HCT116 (cell line): Measurements from ENCODE around the gene KIRREL3. TPM values are rescaled to one million over a fixed set of nuclear protein-coding genes. Genes with fewer than 3 reads are reported as not detected.

Source experiments
- ATAC-seq: fragments of 200-7000 bp; cut with Tn5 transposase; 2 replicates; pipeline ENCODE4 v1.9.1; 2020; ENCODE audit warnings: mild to moderate bottlenecking, moderate library complexity
- BruUV-seq: library from RNA; stranded (reverse); fragments of 400-500 nt; replicated peaks from 2 replicates; lab custom pipeline; 2021; lab: Mats Ljungman, UMichigan
- CTCF ChIA-PET: fragments of 300-600 bp; sonication (Branson Sonifier 250); formaldehyde crosslinking; loops from one replicate; lab custom pipeline; 2021; ENCODE audit warnings: antibody characterized with exemption; lab: Charles Lee
- POLR2A ChIA-PET: fragments of 300-600, 350-600 bp; sonication (Branson Sonifier 250); formaldehyde crosslinking; loops from one replicate; lab custom pipeline; 2021; ENCODE audit warnings: antibody characterized with exemption; lab: Charles Lee
- RAD21 ChIA-PET, 2 experiments: fragments of 300-600 bp; sonication (Branson Sonifier 250); formaldehyde crosslinking; loops; one replicate each; lab custom pipeline; 2023; ENCODE audit warnings: low total read pairs in 2 of 2; ENCODE audit not compliant: uncharacterized antibody in 2 of 2, unreplicated experiment in 2 of 2, low non-redundant PET in 1 of 2; lab: Charles Lee
- DNase-seq: peaks from one replicate; pipeline ENCODE4 v3.0.0-alpha.2; 2010; ENCODE audit warnings: low read depth, low spot score
- H2AFZ ChIP-seq: fragments of 200-600 bp; shearing (Covaris generic), sonication (generic); 2 replicates; pipeline ENCODE4 v1.6.1; 2017; ENCODE audit warnings: low read depth, mixed run types, mixed read lengths, antibody characterized with exemption, low read length; ENCODE audit not compliant: poor library complexity, severe bottlenecking
- H3K27ac ChIP-seq: 2 replicates; pipeline ENCODE4 v1.5.1; 2012; ENCODE audit warnings: low read depth, low read length
- H3K27me3 ChIP-seq: fragments of 200-600 bp; sonication (generic); 2 replicates; pipeline ENCODE4 v1.6.1; 2016; ENCODE audit warnings: mixed run types, low read length, mixed read lengths; ENCODE audit not compliant: insufficient read depth
- H3K36me3 ChIP-seq, 2 experiments: fragments of 200-500 bp in 1 of 2; fragments of 200-600 bp in 1 of 2; sonication (Bioruptor generic) in 1 of 2; sonication (generic) in 1 of 2; 2 replicates each; pipeline versions ENCODE4 v1.5.1 to v1.6.1; 2014 to 2016; ENCODE audit warnings: low read length in 2 of 2, inconsistent platforms in 1 of 2, mixed read lengths in 1 of 2, mixed run types in 1 of 2; ENCODE audit not compliant: insufficient read depth in 2 of 2, control insufficient read depth in 1 of 2
- H3K4me1 ChIP-seq, 2 experiments: fragments of 200-600 bp in 1 of 2; sonication (generic) in 1 of 2; 2 replicates each; pipeline versions ENCODE4 v1.5.1 to v1.6.1; 2012 to 2017; ENCODE audit warnings: low read length in 2 of 2, inconsistent platforms in 1 of 2, mild to moderate bottlenecking in 1 of 2, mixed read lengths in 1 of 2, mixed run types in 1 of 2, moderate library complexity in 1 of 2; ENCODE audit not compliant: insufficient read depth in 2 of 2, control insufficient read depth in 1 of 2
- H3K4me2 ChIP-seq: fragments of 200-600 bp; sonication (generic); 2 replicates; pipeline ENCODE4 v1.6.1; 2017; ENCODE audit warnings: mixed run types, low read length, mixed read lengths
- H3K4me3 ChIP-seq, 2 experiments: fragments of 200-600 bp in 1 of 2; sonication (generic) in 1 of 2; replicated peaks in 1 of 2; 2 replicates each; pipeline ENCODE4 v1.5.1; 2011 to 2016; ENCODE audit warnings: low read length in 2 of 2, control low read depth in 1 of 2, low read depth in 1 of 2, mild to moderate bottlenecking in 1 of 2, mixed read lengths in 1 of 2, mixed run types in 1 of 2
- H3K79me2 ChIP-seq: fragments of 200-600 bp; sonication (generic); 2 replicates; pipeline ENCODE4 v1.6.1; 2017; ENCODE audit warnings: mild to moderate bottlenecking, mixed run types, low read length, moderate library complexity, mixed read lengths; ENCODE audit not compliant: insufficient read depth
- H3K9ac ChIP-seq: fragments of 200-600 bp; sonication (generic); 2 replicates; pipeline ENCODE4 v1.6.1; 2016; ENCODE audit warnings: low read length, mixed read lengths
- H3K9me2 ChIP-seq: fragments of 200-600 bp; sonication (generic), shearing (Covaris generic); 2 replicates; pipeline ENCODE4 v1.6.1; 2017; ENCODE audit warnings: mixed run types, mild to moderate bottlenecking, moderate library complexity; ENCODE audit not compliant: insufficient read depth
- H3K9me3 ChIP-seq, 2 experiments: fragments of 200-500 bp in 1 of 2; fragments of 200-600 bp in 1 of 2; sonication (Bioruptor generic) in 1 of 2; sonication (generic) in 1 of 2; 2 replicates each; pipeline ENCODE4 v1.6.1; 2014 to 2017; ENCODE audit warnings: low read length in 2 of 2, mixed read lengths in 2 of 2, inconsistent platforms in 1 of 2, low read depth in 1 of 2, mild to moderate bottlenecking in 1 of 2, mixed run types in 1 of 2, moderate library complexity in 1 of 2; ENCODE audit not compliant: control insufficient read depth in 1 of 2, insufficient read depth in 1 of 2
- H4K20me1 ChIP-seq: fragments of 200-600 bp; sonication (generic), shearing (Covaris generic); 2 replicates; pipeline ENCODE4 v1.6.1; 2017; ENCODE audit warnings: mixed run types, mild to moderate bottlenecking, moderate library complexity; ENCODE audit not compliant: insufficient read depth
- CEBPB ChIP-seq: IDR thresholded peaks from 2 replicates; pipeline ENCODE4 v1.6.1; 2012; ENCODE audit warnings: low read depth
- EGR1 ChIP-seq: IDR thresholded peaks from 2 replicates; pipeline ENCODE4 v1.6.1; 2012; ENCODE audit warnings: low read depth
- ELF1 ChIP-seq: IDR thresholded peaks from 2 replicates; pipeline ENCODE4 v1.6.1; 2012; ENCODE audit warnings: low read depth, borderline replicate concordance
- JUND ChIP-seq: IDR thresholded peaks from 2 replicates; pipeline ENCODE4 v1.6.1; 2012
- POLR2AphosphoS5 ChIP-seq: IDR thresholded peaks from 2 replicates; pipeline ENCODE4 v1.6.1; 2011; ENCODE audit warnings: mild to moderate bottlenecking, low read depth, low read length, moderate library complexity
- REST ChIP-seq: IDR thresholded peaks from 2 replicates; pipeline ENCODE4 v1.6.1; 2012; ENCODE audit warnings: low read depth
- SRF ChIP-seq: IDR thresholded peaks from 2 replicates; pipeline ENCODE4 v1.6.1; 2012; ENCODE audit warnings: low read depth
- TCF7L2 ChIP-seq: IDR thresholded peaks from 2 replicates; pipeline ENCODE4 v1.7.0; 2011; ENCODE audit warnings: borderline replicate concordance, inconsistent platforms; ENCODE audit not compliant: insufficient read depth, insufficient read length; ENCODE audit errors: extremely low read depth
- YY1 ChIP-seq: IDR thresholded peaks from 2 replicates; pipeline ENCODE4 v1.6.1; 2011; ENCODE audit warnings: low read length, low read depth, moderate library complexity, mild to moderate bottlenecking; ENCODE audit not compliant: insufficient replicate concordance; ENCODE audit errors: extremely low read depth
- ZFX ChIP-seq: fragments of 450-650 bp; IDR thresholded peaks from 2 replicates; pipeline ENCODE4 v1.6.1; 2017
- ZNF274 ChIP-seq: fragments of 200-500 bp; sonication (Bioruptor generic); IDR thresholded peaks from 2 replicates; pipeline ENCODE4 v1.6.1; 2014; ENCODE audit warnings: mild to moderate bottlenecking, low read depth, low read length, inconsistent platforms
- intact Hi-C: fragments of 100-400 bp; cut with micrococcal nuclease; formaldehyde crosslinking; loops from 2 replicates; pipeline ENCODE4 v1.10.0; 2022
- total RNA-seq: library from RNA; stranded (reverse); gene quantifications from one replicate; pipeline ENCODE4 v1.2.1, GENCODE V29; 2021; ENCODE audit not compliant: unreplicated experiment
- TF ChIP-seq, protein P1 (sequence below): IDR thresholded peaks from 2 replicates; pipeline ENCODE4 v1.6.1; 2011; ENCODE audit warnings: mild to moderate bottlenecking, low read length, moderate library complexity; ENCODE audit not compliant: insufficient replicate concordance; ENCODE audit errors: extremely low read depth

Gene KIRREL3
- total RNA-seq, 1 experiment from 2014 or later, result not detected

GRCh38 chr11:126743628-126744027, 256.9 kb downstream of the KIRREL3 start:
- ATAC-seq (no peak), DNase-seq (no peak)
- H3K4me3 ChIP-seq, result no peak overlapping the region
- H3K9me2 ChIP-seq, result no peaks in the 10 kb centered on the region
- BruUV-seq, result no TSS peak
- no peaks in the 10 kb centered on the region for H3K9me3 ChIP-seq
- no peak overlapping the region for H3K4me2 ChIP-seq
- POLR2A ChIA-PET, result no interaction called here
- CTCF ChIA-PET, result no interaction called here
- H3K9ac ChIP-seq, result no peak overlapping the region
- no peaks in the 10 kb centered on the region for H3K4me1 ChIP-seq
- H4K20me1 ChIP-seq, result no peaks in the 10 kb centered on the region; the same call in 1 of the 2 replicates
- H3K36me3 ChIP-seq, result no peaks in the 10 kb centered on the region
- H2AFZ ChIP-seq, result no peak overlapping the region
- RAD21 ChIA-PET, result no interaction called here
- TF ChIP-seq SRF (no peak), EGR1 (no peak)
- intact Hi-C loops, result no loop called here
- no peak overlapping the region for H3K27ac ChIP-seq
- no peaks in the 10 kb centered on the region for H3K79me2 ChIP-seq
- H3K27me3 ChIP-seq, result peaks cover 25% of the 10 kb centered on the region

DNA sequence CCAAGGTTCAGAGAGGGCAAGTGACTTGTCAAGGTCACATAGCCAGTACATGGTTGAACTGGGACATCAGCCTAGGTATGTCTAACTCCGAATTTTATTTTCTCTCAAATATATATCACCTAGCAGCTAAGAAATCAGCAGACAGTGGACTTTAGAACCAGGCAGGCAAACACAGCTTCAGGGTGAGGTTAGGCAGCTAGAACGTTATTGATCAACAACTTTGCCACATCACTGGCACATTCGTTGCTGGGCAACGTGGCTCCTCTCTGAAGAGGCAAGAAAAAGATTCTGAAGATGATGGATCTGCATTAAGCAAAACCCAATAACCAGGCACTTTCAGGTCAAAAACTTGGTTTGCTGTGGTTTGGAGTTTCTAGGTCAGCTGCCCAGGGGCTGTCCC, 258.0 kb downstream of the KIRREL3 start:
- Histone ChIP-seq H3K9ac (no peak overlapping the region), H3K4me2 (no peak overlapping the region), H3K27ac (no peak overlapping the region), H4K20me1 (no peaks in the 10 kb centered on the region; the same call in 1 of the 2 replicates), H3K27me3 (peaks cover 35% of the 10 kb centered on the region), H3K9me2 (no peaks in the 10 kb centered on the region), H3K4me1 (no peaks in the 10 kb centered on the region), H3K79me2 (no peaks in the 10 kb centered on the region), H3K4me3 (no peak overlapping the region), H2AFZ (no peak overlapping the region), H3K36me3 (no peaks in the 10 kb centered on the region), H3K9me3 (no peaks in the 10 kb centered on the region)
- no TSS peak for BruUV-seq
- CTCF ChIA-PET, result no interaction called here
- intact Hi-C loops, result no loop called here
- ATAC-seq (no peak), DNase-seq (no peak)
- RAD21 ChIA-PET, result no interaction called here
- TF ChIP-seq REST (no peak), YY1 (no peak), JUND (no peak), SRF (no peak), ZFX (no peak), ZNF274 (no peak), EGR1 (no peak), ELF1 (no peak), TCF7L2 (no peak), CEBPB (no peak), POLR2AphosphoS5 (no peak)
- TF ChIP-seq, protein P1, sequence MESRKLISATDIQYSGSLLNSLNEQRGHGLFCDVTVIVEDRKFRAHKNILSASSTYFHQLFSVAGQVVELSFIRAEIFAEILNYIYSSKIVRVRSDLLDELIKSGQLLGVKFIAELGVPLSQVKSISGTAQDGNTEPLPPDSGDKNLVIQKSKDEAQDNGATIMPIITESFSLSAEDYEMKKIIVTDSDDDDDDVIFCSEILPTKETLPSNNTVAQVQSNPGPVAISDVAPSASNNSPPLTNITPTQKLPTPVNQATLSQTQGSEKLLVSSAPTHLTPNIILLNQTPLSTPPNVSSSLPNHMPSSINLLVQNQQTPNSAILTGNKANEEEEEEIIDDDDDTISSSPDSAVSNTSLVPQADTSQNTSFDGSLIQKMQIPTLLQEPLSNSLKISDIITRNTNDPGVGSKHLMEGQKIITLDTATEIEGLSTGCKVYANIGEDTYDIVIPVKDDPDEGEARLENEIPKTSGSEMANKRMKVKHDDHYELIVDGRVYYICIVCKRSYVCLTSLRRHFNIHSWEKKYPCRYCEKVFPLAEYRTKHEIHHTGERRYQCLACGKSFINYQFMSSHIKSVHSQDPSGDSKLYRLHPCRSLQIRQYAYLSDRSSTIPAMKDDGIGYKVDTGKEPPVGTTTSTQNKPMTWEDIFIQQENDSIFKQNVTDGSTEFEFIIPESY, result no peak
- POLR2A ChIA-PET, result no interaction called here
